GM12865 (cell line): Measurements from ENCODE around the gene FRA10AC1.

ENCODE experiments used
- DNase-seq: peaks from one replicate; pipeline ENCODE4 v3.0.0; 2010; ENCODE audit warnings: low read depth
- H3K4me3 ChIP-seq: 2 replicates; pipeline ENCODE4 v1.5.1; 2011; ENCODE audit warnings: mild to moderate bottlenecking, low read depth, low read length, control low read depth
- TF ChIP-seq, protein P1 (sequence below): IDR thresholded peaks from 2 replicates; pipeline ENCODE4 v1.5.1; 2011; ENCODE audit warnings: low read length, control low read depth, low read depth, inconsistent platforms; ENCODE audit not compliant: insufficient read depth; ENCODE audit errors: missing control alignments

The FRA10AC1 gene

DNA sequence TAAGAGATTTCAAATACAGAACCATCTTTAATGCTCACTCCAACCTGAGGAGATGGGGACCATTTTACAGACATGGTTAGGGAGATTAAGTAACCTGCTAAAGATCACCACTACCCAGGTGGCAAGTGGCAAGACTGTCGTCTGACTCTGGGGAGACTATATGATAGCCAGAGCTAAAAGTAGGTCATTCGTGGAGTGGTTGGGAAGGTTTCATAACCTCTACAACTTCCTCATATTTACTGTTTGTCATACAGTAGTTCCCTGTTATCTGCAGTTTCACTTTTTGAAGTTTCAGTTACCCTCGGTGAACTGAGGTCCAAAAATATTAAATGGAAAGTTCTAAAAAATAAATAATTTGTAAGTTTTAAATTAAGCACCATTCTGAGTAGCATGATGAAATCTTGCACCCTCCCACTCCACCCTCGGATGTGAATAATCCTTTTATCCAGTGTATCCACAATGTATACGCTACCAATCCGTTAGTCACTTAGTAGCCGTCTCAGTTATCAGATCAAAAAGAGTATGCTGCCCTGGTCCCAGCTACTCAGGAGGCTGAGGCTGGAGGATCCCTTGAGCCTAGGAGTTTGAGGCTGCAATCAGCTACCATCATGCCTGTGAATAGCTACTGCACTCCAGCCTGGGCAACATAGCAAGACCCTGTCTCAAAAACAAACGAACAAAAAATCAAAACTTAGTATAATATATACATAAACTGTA lies 40.4 kb upstream of the FRA10AC1 start:
- TF ChIP-seq, protein P1, sequence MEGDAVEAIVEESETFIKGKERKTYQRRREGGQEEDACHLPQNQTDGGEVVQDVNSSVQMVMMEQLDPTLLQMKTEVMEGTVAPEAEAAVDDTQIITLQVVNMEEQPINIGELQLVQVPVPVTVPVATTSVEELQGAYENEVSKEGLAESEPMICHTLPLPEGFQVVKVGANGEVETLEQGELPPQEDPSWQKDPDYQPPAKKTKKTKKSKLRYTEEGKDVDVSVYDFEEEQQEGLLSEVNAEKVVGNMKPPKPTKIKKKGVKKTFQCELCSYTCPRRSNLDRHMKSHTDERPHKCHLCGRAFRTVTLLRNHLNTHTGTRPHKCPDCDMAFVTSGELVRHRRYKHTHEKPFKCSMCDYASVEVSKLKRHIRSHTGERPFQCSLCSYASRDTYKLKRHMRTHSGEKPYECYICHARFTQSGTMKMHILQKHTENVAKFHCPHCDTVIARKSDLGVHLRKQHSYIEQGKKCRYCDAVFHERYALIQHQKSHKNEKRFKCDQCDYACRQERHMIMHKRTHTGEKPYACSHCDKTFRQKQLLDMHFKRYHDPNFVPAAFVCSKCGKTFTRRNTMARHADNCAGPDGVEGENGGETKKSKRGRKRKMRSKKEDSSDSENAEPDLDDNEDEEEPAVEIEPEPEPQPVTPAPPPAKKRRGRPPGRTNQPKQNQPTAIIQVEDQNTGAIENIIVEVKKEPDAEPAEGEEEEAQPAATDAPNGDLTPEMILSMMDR = no peak
- DNase-seq = peak; percentile 64
- H3K4me3 ChIP-seq = peak overlapping the region; percentile 13

DNA sequence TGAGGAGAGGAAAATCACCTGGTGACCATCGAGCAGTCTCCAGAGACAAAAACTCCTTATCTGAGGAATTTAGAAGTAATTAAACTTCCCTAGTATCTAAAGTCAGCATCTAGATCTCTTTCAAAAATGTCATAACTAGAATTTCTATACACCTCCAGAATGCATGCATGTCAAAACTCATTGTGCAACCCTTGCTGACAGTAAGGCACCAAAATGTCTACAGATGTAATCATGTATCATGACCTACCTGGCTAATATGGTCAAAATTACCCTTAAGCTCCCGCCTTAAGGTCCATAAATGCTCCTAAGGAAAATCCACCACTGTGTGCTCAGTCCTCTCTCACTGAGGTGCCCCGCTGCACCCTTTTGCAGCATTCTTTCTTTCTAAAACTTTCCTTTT lies 39.0 kb upstream of the FRA10AC1 start:
- no peak for DNase-seq
- H3K4me3 ChIP-seq = no peak overlapping the region
- TF ChIP-seq, protein P1 = no peak

DNA sequence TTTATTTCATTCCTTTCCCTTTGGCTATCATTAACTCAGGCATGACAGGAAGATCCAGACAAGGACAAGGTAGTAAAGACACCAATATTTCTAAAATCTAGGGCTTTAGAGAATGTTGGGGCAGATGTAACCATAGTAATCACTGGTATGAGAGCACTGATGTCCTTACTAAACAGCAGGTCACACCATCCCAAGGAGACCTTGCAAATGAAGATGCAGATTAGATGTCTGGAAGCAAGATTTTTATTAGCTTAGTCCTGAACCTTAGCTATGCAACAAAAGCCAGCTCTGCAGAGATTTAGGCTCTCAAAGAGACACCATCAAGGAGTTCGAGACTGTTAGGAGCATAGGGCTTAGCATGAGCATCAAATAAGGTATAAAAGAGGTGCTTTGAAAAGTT lies 23.6 kb upstream of the FRA10AC1 start:
- TF ChIP-seq, protein P1 = no peak
- H3K4me3 ChIP-seq = no peak overlapping the region
- no peak for DNase-seq

DNA sequence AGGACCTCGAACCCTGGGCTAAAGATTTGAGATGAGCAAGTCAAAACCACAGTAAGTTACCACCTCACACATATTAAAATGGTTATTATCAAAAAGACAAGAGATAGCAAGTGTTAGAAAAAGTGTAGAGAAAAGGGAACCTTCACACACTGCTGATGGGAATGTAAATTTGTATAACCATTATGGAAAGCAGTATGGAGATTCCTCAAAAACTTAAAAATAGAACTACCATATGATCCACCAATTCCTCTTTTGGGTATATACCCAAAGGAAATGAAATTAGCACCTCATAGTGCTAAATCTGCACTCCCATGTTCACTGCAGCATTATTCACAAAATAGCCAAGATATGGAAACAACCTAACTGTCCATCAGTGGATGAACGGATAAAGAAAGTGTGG lies 20.8 kb upstream of the FRA10AC1 start:
- H3K4me3 ChIP-seq = no peak overlapping the region
- TF ChIP-seq, protein P1 = no peak
- DNase-seq = no peak

DNA sequence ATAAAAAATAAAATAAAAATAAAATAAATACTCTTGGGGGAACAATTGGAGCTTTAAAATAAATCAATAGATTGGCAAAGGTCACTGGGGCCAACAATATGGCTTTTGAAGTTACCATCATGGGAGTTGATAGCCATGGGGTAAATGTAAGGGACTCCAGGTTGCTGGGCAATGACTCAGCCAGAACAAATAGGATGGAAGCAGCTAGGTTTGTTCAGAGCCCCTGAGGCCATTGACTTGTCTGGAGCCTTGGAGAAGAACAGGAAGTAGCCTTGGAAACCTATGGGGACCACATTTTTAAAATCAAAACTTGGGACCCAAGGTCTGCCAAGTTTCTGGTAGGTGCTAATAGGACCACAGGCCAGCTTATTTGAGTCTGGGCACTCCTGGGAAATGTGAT lies 20.2 kb upstream of the FRA10AC1 start:
- no peak for DNase-seq
- TF ChIP-seq, protein P1 = no peak
- no peak overlapping the region for H3K4me3 ChIP-seq

DNA sequence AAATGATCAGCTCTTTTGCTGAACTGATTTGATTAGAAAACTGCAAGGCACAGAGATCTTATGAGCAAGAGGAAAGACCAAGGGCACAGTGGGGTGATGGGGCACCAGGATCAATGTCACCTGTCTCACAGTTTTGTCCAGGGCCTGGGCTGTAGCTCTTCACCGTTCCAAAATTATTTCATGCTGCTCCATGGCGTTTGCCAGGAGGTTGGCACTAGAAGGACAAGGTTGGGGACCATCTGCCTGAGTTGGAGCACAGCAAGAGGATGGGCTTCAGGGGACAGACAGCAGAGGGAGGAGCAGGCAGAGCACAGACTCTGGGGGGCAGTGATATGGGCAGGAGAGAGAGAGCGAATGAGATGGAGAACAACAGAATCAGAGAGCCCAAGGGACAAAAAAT lies 17.5 kb upstream of the FRA10AC1 start:
- no peak for DNase-seq
- TF ChIP-seq, protein P1 = no peak
- H3K4me3 ChIP-seq = no peak overlapping the region

DNA sequence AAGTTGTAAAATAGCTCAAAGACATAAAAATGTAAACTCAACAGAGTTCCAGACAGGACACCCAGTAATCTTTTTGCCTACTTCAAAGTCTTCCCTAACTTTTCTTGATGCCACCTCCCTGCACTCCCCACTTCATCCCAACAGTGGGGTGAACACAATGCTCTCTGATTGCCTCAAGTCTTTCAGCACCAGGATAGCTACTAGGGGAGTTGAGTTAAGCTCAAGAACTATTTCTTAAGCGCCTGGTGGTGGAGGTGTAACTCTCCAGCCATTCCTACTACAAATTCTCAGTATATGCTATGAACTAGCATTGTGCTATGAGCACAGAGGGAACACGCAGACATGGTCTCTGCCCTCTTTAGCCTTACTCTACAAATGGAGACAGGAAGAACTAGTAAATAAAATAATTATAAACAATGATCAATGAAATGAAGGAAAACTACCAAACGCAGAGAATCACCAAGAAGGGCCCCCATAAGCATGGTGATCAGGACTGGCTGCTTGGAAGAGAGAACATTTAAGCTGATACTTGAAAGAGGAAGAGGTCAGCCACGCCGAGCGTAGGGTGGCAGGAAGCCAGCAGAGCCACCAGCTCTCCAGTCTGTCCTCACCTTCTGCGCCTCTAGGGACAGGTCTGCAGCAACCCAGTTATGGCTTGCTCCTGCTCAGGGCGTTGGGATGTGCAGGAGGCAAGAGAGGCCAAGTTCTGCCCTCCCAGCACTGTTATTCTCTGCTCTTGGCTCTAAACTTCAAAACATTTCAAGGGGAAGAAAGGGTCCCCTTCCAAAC lies 16.7 kb upstream of the FRA10AC1 start:
- DNase-seq = peak; percentile 69
- TF ChIP-seq, protein P1 = no peak
- no peak overlapping the region for H3K4me3 ChIP-seq
